Neuronal stem cell (in vitro differentiated cells): Measurements from ENCODE around the gene REPS1.

ENCODE experiments used
- DNase-seq: peaks from one replicate; pipeline ENCODE4 v3.0.0-alpha.2; 2013; ENCODE audit warnings: low spot score
- H2AFZ ChIP-seq: one replicate; pipeline ENCODE4 v1.6.1; 2013; ENCODE audit warnings: mild to moderate bottlenecking, low read length, inconsistent platforms
- H2AK5ac ChIP-seq: 2 replicates; pipeline ENCODE4 v1.6.1; 2013; ENCODE audit warnings: low read depth, mild to moderate bottlenecking, inconsistent platforms, low read length, moderate library complexity, mixed read lengths
- H2BK120ac ChIP-seq: 2 replicates; pipeline ENCODE4 v1.6.1; 2013; ENCODE audit warnings: low read depth, mild to moderate bottlenecking, inconsistent platforms, low read length, moderate library complexity, mixed read lengths
- H2BK12ac ChIP-seq: one replicate; pipeline ENCODE4 v1.6.1; 2013; ENCODE audit warnings: low read length, inconsistent platforms
- H2BK15ac ChIP-seq: 2 replicates; pipeline ENCODE4 v1.6.1; 2013; ENCODE audit warnings: mild to moderate bottlenecking, low read length, inconsistent platforms, mixed read lengths
- H2BK5ac ChIP-seq: one replicate; pipeline ENCODE4 v1.6.1; 2013; ENCODE audit warnings: inconsistent platforms, mild to moderate bottlenecking, low read length, moderate library complexity
- H3K14ac ChIP-seq: one replicate; pipeline ENCODE4 v1.6.1; 2013; ENCODE audit warnings: low read length, inconsistent platforms
- H3K18ac ChIP-seq: 2 replicates; pipeline ENCODE4 v1.6.1; 2013; ENCODE audit warnings: low read length, inconsistent platforms
- H3K23ac ChIP-seq: 2 replicates; pipeline ENCODE4 v1.6.1; 2013; ENCODE audit warnings: low read depth, mild to moderate bottlenecking, mixed read lengths, low read length, inconsistent platforms; ENCODE audit not compliant: poor library complexity
- H3K27ac ChIP-seq: replicated peaks from 3 replicates; pipeline ENCODE4 v1.5.1; 2013; ENCODE audit warnings: low read length, inconsistent platforms
- H3K27me3 ChIP-seq, 3 experiments: 2 replicates each; pipeline ENCODE4 v1.6.1; 2013; ENCODE audit warnings: low read length in 3 of 3, mild to moderate bottlenecking in 2 of 3, inconsistent platforms in 1 of 3, low read depth in 1 of 3, mixed read lengths in 1 of 3, moderate library complexity in 1 of 3; ENCODE audit not compliant: control insufficient read depth in 3 of 3, insufficient read depth in 3 of 3
- H3K36me3 ChIP-seq, 2 donors: replicated peaks in 1 of 2; 2 replicates each; pipeline ENCODE4 v1.6.1; 2013; ENCODE audit warnings: low read length in 2 of 2; ENCODE audit not compliant: control insufficient read depth in 2 of 2, insufficient read depth in 2 of 2
- H3K4ac ChIP-seq: 2 replicates; pipeline ENCODE4 v1.6.1; 2013; ENCODE audit warnings: inconsistent platforms, mild to moderate bottlenecking, low read length, moderate library complexity
- H3K4me1 ChIP-seq, 2 donors: 1 replicate in 1 of 2; 2 replicates in 1 of 2; pipeline ENCODE4 v1.6.1; 2013; ENCODE audit warnings: low read length in 2 of 2, low read depth in 1 of 2; ENCODE audit not compliant: control insufficient read depth in 2 of 2, insufficient read depth in 1 of 2
- H3K4me2 ChIP-seq: one replicate; pipeline ENCODE4 v1.6.1; 2013; ENCODE audit warnings: mild to moderate bottlenecking, low read length, inconsistent platforms; ENCODE audit not compliant: insufficient read depth, poor library complexity, severe bottlenecking
- H3K4me3 ChIP-seq, 2 donors: 2 replicates each; pipeline ENCODE4 v1.5.1; 2013; ENCODE audit warnings: low read length in 2 of 2, mild to moderate bottlenecking in 2 of 2, inconsistent platforms in 1 of 2, moderate library complexity in 1 of 2
- H3K79me1 ChIP-seq: one replicate; pipeline ENCODE4 v1.6.1; 2013; ENCODE audit warnings: low read depth, mild to moderate bottlenecking, inconsistent platforms, low read length, moderate library complexity
- H3K9ac ChIP-seq: one replicate; pipeline ENCODE4 v1.6.1; 2013; ENCODE audit warnings: mild to moderate bottlenecking, low read depth, low read length, inconsistent platforms; ENCODE audit not compliant: poor library complexity
- H3K9me3 ChIP-seq, 2 donors: replicated peaks in 1 of 2; 2 replicates each; pipeline versions ENCODE3 to v1.6.1; 2013; ENCODE audit warnings: low read length in 2 of 2, mild to moderate bottlenecking in 2 of 2, inconsistent platforms in 1 of 2, low read depth in 1 of 2, mixed read lengths in 1 of 2, moderate library complexity in 1 of 2; ENCODE audit not compliant: control insufficient read depth in 2 of 2, insufficient read depth in 1 of 2
- H4K8ac ChIP-seq: one replicate; pipeline ENCODE4 v1.6.1; 2013; ENCODE audit warnings: low read depth, mild to moderate bottlenecking, inconsistent platforms, low read length, moderate library complexity
- H4K91ac ChIP-seq: one replicate; pipeline ENCODE4 v1.6.1; 2013; ENCODE audit warnings: low read length, low read depth, mild to moderate bottlenecking, inconsistent platforms; ENCODE audit not compliant: poor library complexity
- WGBS, 2 donors: extraction: QIAGEN DNeasy Blood & Tissue Kit; methylation state at CpG; one replicate each; pipeline ENCODE4 v1.1.7; 2013; ENCODE audit warnings: missing lambda C conversion rate in 2 of 2, mixed read lengths in 1 of 2; ENCODE audit not compliant: insufficient read length in 2 of 2, insufficient replicate concordance in 1 of 2; ENCODE audit errors: extremely low coverage in 2 of 2; 5-methylcytosine and 5-hydroxymethylcytosine counted together

The REPS1 gene

GRCh38 chr6:138977646-138978167, 10.3 kb downstream of the REPS1 start:
- peaks cover 0 to 6% of the 10 kb centered on the region in 2 donors for H3K4me1 ChIP-seq
- no peak overlapping the region for H2BK120ac ChIP-seq
- H4K91ac ChIP-seq = no peak overlapping the region
- no peak overlapping the region for H2BK5ac ChIP-seq
- H2BK15ac ChIP-seq = no peak overlapping the region
- no peak overlapping the region for H3K23ac ChIP-seq
- no peak overlapping the region for H3K18ac ChIP-seq
- H3K9me3 ChIP-seq = peaks cover 0 to 2% of the 10 kb centered on the region in 2 donors
- H3K79me1 ChIP-seq = no peaks in the 10 kb centered on the region
- H3K4ac ChIP-seq = no peak overlapping the region
- DNase-seq = no peak
- H2AK5ac ChIP-seq = no peak overlapping the region
- no peak overlapping the region for H3K4me2 ChIP-seq
- H3K14ac ChIP-seq = no peak overlapping the region
- H2AFZ ChIP-seq = no peak overlapping the region
- WGBS, 2 donors = no CpG with 5 or more reads among the region's 1 CpG
- H3K9ac ChIP-seq = no peak overlapping the region
- H3K36me3 ChIP-seq = no peaks in the 10 kb centered on the region
- no peak overlapping the region for H3K4me3 ChIP-seq
- no peak overlapping the region for H3K27ac ChIP-seq
- H3K27me3 ChIP-seq = no peaks in the 10 kb centered on the region
- no peak overlapping the region for H2BK12ac ChIP-seq
- H4K8ac ChIP-seq = no peak overlapping the region

GRCh38 chr6:138977242-138977641, 10.8 kb downstream of the REPS1 start:
- Histone ChIP-seq H3K4ac (no peak overlapping the region), H3K9me3 (peaks cover 0 to 2% of the 10 kb centered on the region in 2 donors), H2AK5ac (no peak overlapping the region), H3K79me1 (no peaks in the 10 kb centered on the region), H3K18ac (no peak overlapping the region), H3K4me2 (no peak overlapping the region), H2BK15ac (no peak overlapping the region), H3K27me3 (no peaks in the 10 kb centered on the region), H2BK5ac (no peak overlapping the region), H3K36me3 (no peaks in the 10 kb centered on the region), H2AFZ (no peak overlapping the region), H3K23ac (no peak overlapping the region), H4K8ac (no peak overlapping the region), H3K14ac (no peak overlapping the region), H2BK120ac (no peak overlapping the region), H3K4me1 (peaks cover 5 to 6% of the 10 kb centered on the region in 2 donors), H4K91ac (no peak overlapping the region), H2BK12ac (no peak overlapping the region), H3K9ac (no peak overlapping the region), H3K27ac (no peak overlapping the region), H3K4me3 (no peak overlapping the region)
- DNase-seq = no peak
- WGBS, 2 donors = no CpG with 5 or more reads among the region's 2 CpGs

GRCh38 chr6:138975815-138976214, 12.2 kb downstream of the REPS1 start:
- Histone ChIP-seq H2BK5ac (no peak overlapping the region), H2AK5ac (no peak overlapping the region), H3K14ac (no peak overlapping the region), H3K9me3 (peaks cover 0 to 2% of the 10 kb centered on the region in 2 donors), H3K18ac (no peak overlapping the region), H3K23ac (no peak overlapping the region), H3K4me1 (peaks cover 13 to 16% of the 10 kb centered on the region in 2 donors), H2BK15ac (no peak overlapping the region), H2BK12ac (no peak overlapping the region), H3K4me2 (no peak overlapping the region), H3K27me3 (no peaks in the 10 kb centered on the region), H3K36me3 (no peaks in the 10 kb centered on the region), H2BK120ac (no peak overlapping the region), H3K4ac (no peak overlapping the region), H2AFZ (no peak overlapping the region), H3K27ac (no peak overlapping the region), H3K9ac (no peak overlapping the region), H3K79me1 (no peaks in the 10 kb centered on the region), H3K4me3 (no peak overlapping the region), H4K91ac (no peak overlapping the region), H4K8ac (no peak overlapping the region)
- DNase-seq = no peak
- whole genome bisulfite sequencing, 2 donors = no CpG with 5 or more reads among the region's 4 CpGs

GRCh38 chr6:138973466-138974153, 14.4 kb downstream of the REPS1 start:
- H3K4ac ChIP-seq = no peak overlapping the region
- H4K91ac ChIP-seq = no peak overlapping the region
- no peak overlapping the region for H4K8ac ChIP-seq
- H3K27me3 ChIP-seq = no peaks in the 10 kb centered on the region
- no peak overlapping the region for H2AK5ac ChIP-seq
- no peaks in the 10 kb centered on the region for H3K79me1 ChIP-seq
- no peak overlapping the region for H3K4me3 ChIP-seq
- H2BK5ac ChIP-seq = no peak overlapping the region
- peaks cover 11 to 16% of the 10 kb centered on the region in 2 donors for H3K4me1 ChIP-seq
- no peak overlapping the region for H2BK15ac ChIP-seq
- no peak overlapping the region for H3K18ac ChIP-seq
- DNase-seq = no peak
- no peak overlapping the region for H2AFZ ChIP-seq
- peaks cover 0 to 2% of the 10 kb centered on the region in 2 donors for H3K9me3 ChIP-seq
- H3K4me2 ChIP-seq = no peak overlapping the region
- no peak overlapping the region for H2BK12ac ChIP-seq
- H3K9ac ChIP-seq = no peak overlapping the region
- no peak overlapping the region for H2BK120ac ChIP-seq
- H3K14ac ChIP-seq = no peak overlapping the region
- H3K36me3 ChIP-seq = no peaks in the 10 kb centered on the region
- no CpG with 5 or more reads among the region's 2 CpGs for WGBS, 2 donors
- no peak overlapping the region for H3K27ac ChIP-seq
- no peak overlapping the region for H3K23ac ChIP-seq
